Upper lobe of left lung (tissue), 4 donors: Measurements from ENCODE around the gene MAPK12.

Source experiments
- EP300 ChIP-seq, 4 donors: sonication (generic); formaldehyde crosslinking; IDR thresholded peaks; one replicate each; pipeline ENCODE4 v1.5.1; 2017; ENCODE audit warnings: antibody characterized with exemption in 4 of 4, control low read depth in 2 of 4
- POLR2A ChIP-seq, 4 donors: fragments of 450-650 bp; IDR thresholded peaks; one replicate each; pipeline ENCODE4 v1.5.1; 2016 to 2017; ENCODE audit warnings: antibody characterized with exemption in 4 of 4, mild to moderate bottlenecking in 2 of 4
- POLR2AphosphoS5 ChIP-seq, 2 donors: sonication (generic); formaldehyde crosslinking; IDR thresholded peaks; one replicate each; pipeline ENCODE4 v1.5.1; 2017; ENCODE audit warnings: antibody characterized with exemption in 2 of 2
- TF ChIP-seq, protein P1 (sequence below), 6 experiments: fragments of 450-650 bp in 4 of 6; fragments of 200-600 bp in 2 of 6; sonication (generic) in 2 of 6; IDR thresholded peaks; one replicate each; pipeline ENCODE4 v1.5.1; 2016 to 2019; ENCODE audit warnings: antibody characterized with exemption in 6 of 6

DNA sequence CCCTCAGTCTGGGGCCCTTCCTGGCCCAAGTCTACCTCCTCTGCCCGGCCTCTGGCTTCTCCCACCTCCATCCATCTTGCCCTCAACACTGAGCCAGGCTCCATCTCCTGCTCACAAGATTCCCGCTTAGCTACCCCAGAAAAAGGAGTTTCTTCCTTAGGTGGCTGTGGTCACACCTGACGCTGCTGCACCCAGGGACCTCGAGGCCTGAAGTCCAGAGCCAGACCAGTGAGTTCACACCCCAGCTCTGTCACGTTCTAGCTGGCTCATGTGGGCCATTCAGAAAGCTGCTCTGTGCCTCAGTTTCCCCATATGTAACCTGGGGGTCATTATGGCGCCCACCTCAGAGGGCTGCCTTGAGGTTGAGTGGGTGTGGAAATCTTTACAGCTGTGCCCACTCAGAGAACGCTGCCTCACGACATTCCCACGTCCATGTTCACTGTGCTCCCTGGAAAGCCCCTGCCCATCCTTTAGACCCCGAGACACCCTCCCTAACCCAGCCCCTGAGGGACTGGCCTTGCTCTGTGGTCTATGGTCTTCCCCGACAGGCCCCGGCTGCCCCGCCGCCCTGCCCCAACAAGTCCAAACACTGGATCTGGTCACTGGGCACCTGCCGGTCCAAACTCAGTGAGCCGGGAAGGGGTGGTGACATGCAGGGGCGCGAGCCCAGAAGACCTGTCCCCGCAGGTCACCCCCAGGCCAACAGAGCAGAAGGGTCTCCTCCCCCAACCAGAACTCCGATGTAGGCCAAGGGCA is 36.2 kb upstream of the MAPK12 start:
- TF ChIP-seq, protein P1, sequence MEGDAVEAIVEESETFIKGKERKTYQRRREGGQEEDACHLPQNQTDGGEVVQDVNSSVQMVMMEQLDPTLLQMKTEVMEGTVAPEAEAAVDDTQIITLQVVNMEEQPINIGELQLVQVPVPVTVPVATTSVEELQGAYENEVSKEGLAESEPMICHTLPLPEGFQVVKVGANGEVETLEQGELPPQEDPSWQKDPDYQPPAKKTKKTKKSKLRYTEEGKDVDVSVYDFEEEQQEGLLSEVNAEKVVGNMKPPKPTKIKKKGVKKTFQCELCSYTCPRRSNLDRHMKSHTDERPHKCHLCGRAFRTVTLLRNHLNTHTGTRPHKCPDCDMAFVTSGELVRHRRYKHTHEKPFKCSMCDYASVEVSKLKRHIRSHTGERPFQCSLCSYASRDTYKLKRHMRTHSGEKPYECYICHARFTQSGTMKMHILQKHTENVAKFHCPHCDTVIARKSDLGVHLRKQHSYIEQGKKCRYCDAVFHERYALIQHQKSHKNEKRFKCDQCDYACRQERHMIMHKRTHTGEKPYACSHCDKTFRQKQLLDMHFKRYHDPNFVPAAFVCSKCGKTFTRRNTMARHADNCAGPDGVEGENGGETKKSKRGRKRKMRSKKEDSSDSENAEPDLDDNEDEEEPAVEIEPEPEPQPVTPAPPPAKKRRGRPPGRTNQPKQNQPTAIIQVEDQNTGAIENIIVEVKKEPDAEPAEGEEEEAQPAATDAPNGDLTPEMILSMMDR (IDR thresholded peaks at IDR 0.05), result no peak
- TF ChIP-seq POLR2A (IDR thresholded peaks at IDR 0.05) (no peak), POLR2AphosphoS5 (IDR thresholded peaks at IDR 0.05) (no peak), EP300 (IDR thresholded peaks at IDR 0.05) (no peak)
